Smooth muscle cell (in vitro differentiated cells): ENCODE results near the gene PRKG1. TPM values are rescaled to one million over a fixed set of nuclear protein-coding genes. Genes with fewer than 3 reads are reported as not detected.
A peak's percentile ranks its signal among the peaks of the same experiment; 100 is the strongest.

Source experiments
- DNase-seq: peaks from one replicate; lab custom pipeline; 2025; ENCODE audit not compliant: unreplicated experiment; lab: John Stamatoyannopoulos, UW
- H2AFZ ChIP-seq: fragments of 200-600 bp; sonication (generic); 2 replicates; pipeline ENCODE4 v1.6.0; 2016; ENCODE audit warnings: antibody characterized with exemption, low read depth, mild to moderate bottlenecking
- H3F3A ChIP-seq: fragments of 200-600 bp; sonication (generic); 2 replicates; pipeline ENCODE4 v1.6.0; 2017; ENCODE audit warnings: antibody characterized with exemption, low read depth
- H3K27ac ChIP-seq: fragments of 200-600 bp; sonication (generic); 2 replicates; pipeline ENCODE4 v1.5.1; 2016; ENCODE audit warnings: low read depth, mild to moderate bottlenecking
- H3K27me3 ChIP-seq: fragments of 200-600 bp; sonication (generic); 2 replicates; pipeline ENCODE4 v1.6.1; 2016; ENCODE audit warnings: low read depth, mild to moderate bottlenecking
- H3K36me3 ChIP-seq: fragments of 200-600 bp; sonication (generic); 2 replicates; pipeline ENCODE4 v1.5.1; 2016; ENCODE audit warnings: low read depth
- H3K4me1 ChIP-seq: fragments of 200-600 bp; sonication (generic); 2 replicates; pipeline ENCODE4 v1.5.1; 2016; ENCODE audit warnings: low read depth
- H3K4me2 ChIP-seq: fragments of 200-600 bp; sonication (generic); 2 replicates; pipeline ENCODE4 v1.6.0; 2016; ENCODE audit warnings: mild to moderate bottlenecking
- H3K4me3 ChIP-seq: fragments of 200-600 bp; sonication (generic); 2 replicates; pipeline ENCODE4 v1.5.1; 2016; ENCODE audit warnings: mild to moderate bottlenecking
- H3K79me2 ChIP-seq: fragments of 200-600 bp; sonication (generic); 2 replicates; pipeline ENCODE4 v1.6.0; 2016; ENCODE audit warnings: low read depth, mild to moderate bottlenecking
- H3K9ac ChIP-seq: fragments of 200-600 bp; sonication (generic); 2 replicates; pipeline ENCODE4 v1.6.0; 2016; ENCODE audit warnings: low read depth
- H3K9me3 ChIP-seq: fragments of 200-600 bp; sonication (generic); replicated peaks from 2 replicates; pipeline ENCODE4 v1.5.1; 2016; ENCODE audit warnings: low read depth
- H4K20me1 ChIP-seq: fragments of 200-600 bp; sonication (generic); 2 replicates; pipeline ENCODE4 v1.6.0; 2016; ENCODE audit warnings: low read depth
- CTCF ChIP-seq: fragments of 200-600 bp; sonication (generic); IDR thresholded peaks from 2 replicates; pipeline ENCODE4 v1.5.1; 2017; ENCODE audit warnings: borderline replicate concordance, mild to moderate bottlenecking, antibody characterized with exemption; ENCODE audit not compliant: insufficient read depth, poor library complexity, severe bottlenecking
- WGBS: methylation state at CpG from one replicate; pipeline ENCODE4 v1.1.7; 2016; ENCODE audit warnings: low lambda C conversion rate; 5-methylcytosine and 5-hydroxymethylcytosine counted together
- polyA plus RNA-seq: library from polyadenylated mRNA; unstranded; fragments of >200 nt; fragmentation: Nextera tagmentation; extraction: Ambion mirVana; gene quantifications from 2 replicates; pipeline ENCODE4 v1.2.1, GENCODE V29; 2016
- total RNA-seq: library from RNA; depleted of rRNA; stranded (reverse); fragments of >200 nt; gene quantifications from 2 replicates; pipeline ENCODE4 v1.2.3, GENCODE V29; 2014

Gene PRKG1
- total and polyA plus RNA-seq, 2 experiments from 2014 or later = 7.2 to 13.4 TPM

- H3K9ac ChIP-seq = no peak overlapping the region
- H3K9me3 ChIP-seq = no peaks in the 10 kb centered on the region
- no peak overlapping the region for H3K4me3 ChIP-seq
- H3K4me1 ChIP-seq = peaks cover 31% of the 10 kb centered on the region
- H3K27ac ChIP-seq = no peak overlapping the region
- H3K36me3 ChIP-seq = no peaks in the 10 kb centered on the region
- peaks cover 17% of the 10 kb centered on the region for H4K20me1 ChIP-seq
- H3F3A ChIP-seq = peaks cover 7% of the 10 kb centered on the region
- no peak for TF ChIP-seq CTCF
- DNase-seq = no peak
- no peak overlapping the region for H2AFZ ChIP-seq
- no peaks in the 10 kb centered on the region for H3K79me2 ChIP-seq
- no peak overlapping the region for H3K4me2 ChIP-seq
- WGBS = 41% methylated on average over 3 of the region's 3 CpGs
- H3K27me3 ChIP-seq = peaks cover 22% of the 10 kb centered on the region
These were observed 5.5 kb downstream of the PRKG1 start for GRCh38 chr10:51079766-51080165.

- Histone ChIP-seq H2AFZ (no peak overlapping the region), H3K79me2 (no peaks in the 10 kb centered on the region)
These were observed 6.2 kb downstream of the PRKG1 start for GRCh38 chr10:51080311-51081006.

GRCh38 chr10:51082857-51083256 is 8.6 kb downstream of the PRKG1 start:
- H3K79me2 ChIP-seq = no peaks in the 10 kb centered on the region
- H4K20me1 ChIP-seq = no peaks in the 10 kb centered on the region
- no peak for DNase-seq
- no peak overlapping the region for H2AFZ ChIP-seq
- no peak for TF ChIP-seq CTCF
- H3K27me3 ChIP-seq = no peaks in the 10 kb centered on the region
- H3K9ac ChIP-seq = no peak overlapping the region
- no peak overlapping the region for H3K4me3 ChIP-seq
- peaks cover 12% of the 10 kb centered on the region for H3K4me1 ChIP-seq
- no peak overlapping the region for H3K27ac ChIP-seq
- no peaks in the 10 kb centered on the region for H3K36me3 ChIP-seq
- H3K4me2 ChIP-seq = peak overlapping the region; percentile 80
- H3K9me3 ChIP-seq = no peaks in the 10 kb centered on the region
- H3F3A ChIP-seq = no peaks in the 10 kb centered on the region

More at GRCh38 chr10:51080311-51081006, 6.2 kb downstream of the PRKG1 start:
- Histone ChIP-seq H3K4me2 (no peak overlapping the region), H3K4me1 (peaks cover 26% of the 10 kb centered on the region), H3F3A (peaks cover 7% of the 10 kb centered on the region), H3K27ac (no peak overlapping the region), H4K20me1 (peaks cover 10% of the 10 kb centered on the region), H3K9ac (no peak overlapping the region), H3K27me3 (peaks cover 15% of the 10 kb centered on the region), H3K9me3 (no peaks in the 10 kb centered on the region), H3K36me3 (no peaks in the 10 kb centered on the region), H3K4me3 (no peak overlapping the region)
- 75% methylated on average over 5 of the region's 5 CpGs for WGBS
- DNase-seq = no peak
- no peak for TF ChIP-seq CTCF

- Histone ChIP-seq H3K27me3 (no peaks in the 10 kb centered on the region), H3K36me3 (no peaks in the 10 kb centered on the region), H3K4me3 (peak overlapping the region; percentile 21), H3K4me2 (peak overlapping the region; percentile 80), H3K9ac (no peak overlapping the region), H3K27ac (no peak overlapping the region), H2AFZ (no peak overlapping the region), H3F3A (no peaks in the 10 kb centered on the region), H4K20me1 (no peaks in the 10 kb centered on the region), H3K9me3 (no peaks in the 10 kb centered on the region), H3K79me2 (no peaks in the 10 kb centered on the region), H3K4me1 (peaks cover 12% of the 10 kb centered on the region)
- DNase-seq = no peak
- TF ChIP-seq CTCF = no peak
- 20% methylated on average over 6 of the region's 6 CpGs for WGBS
These were observed 9.1 kb downstream of the PRKG1 start for GRCh38 chr10:51083356-51083853.
